ENCODE results near the gene TRPV4.

TRPV4 gene

GRCh38 chr12:109775172-109775881 is 57.9 kb downstream of the TRPV4 start:
- DNase-seq: peak; percentile 71 to 84 (median 79)

- DNase-seq: peak in 1 of 3 donors; percentile 12
Observed at GRCh38 chr12:109773384-109774011, 59.7 kb downstream of the TRPV4 start.

- DNase-seq: no peak
Observed at GRCh38 chr12:109772622-109773321, 60.4 kb downstream of the TRPV4 start.

GRCh38 chr12:109771746-109772621 is 61.2 kb downstream of the TRPV4 start:
- no peak for DNase-seq

- DNase-seq: no peak
Observed at GRCh38 chr12:109770861-109771670, 62.1 kb downstream of the TRPV4 start.

- DNase-seq: no peak
Observed at GRCh38 chr12:109770104-109770860, 62.9 kb downstream of the TRPV4 start.

GRCh38 chr12:109768901-109769670 is 64.1 kb downstream of the TRPV4 start:
- no peak for DNase-seq

GRCh38 chr12:109767991-109768900 is 65.0 kb downstream of the TRPV4 start:
- DNase-seq: no peak

GRCh38 chr12:109767456-109767855 is 65.7 kb downstream of the TRPV4 start:
- DNase-seq: no peak

- no peak for DNase-seq
Observed at GRCh38 chr12:109766251-109766778, 66.9 kb downstream of the TRPV4 start.

GRCh38 chr12:109765446-109765810 is 67.8 kb downstream of the TRPV4 start:
- DNase-seq: no peak

- no peak for DNase-seq
Observed at GRCh38 chr12:109764776-109765445, 68.3 kb downstream of the TRPV4 start.

GRCh38 chr12:109764123-109764522 is 69.1 kb downstream of the TRPV4 start:
- DNase-seq: no peak

GRCh38 chr12:109763201-109763841 is 69.9 kb downstream of the TRPV4 start:
- DNase-seq: peak; percentile 77 to 87 (median 82)

- no peak for DNase-seq
Observed at GRCh38 chr12:109762673-109763191, 70.5 kb downstream of the TRPV4 start.

- no peak for DNase-seq
Observed at GRCh38 chr12:109762071-109762672, 71.0 kb downstream of the TRPV4 start.

Measured in suppressor macrophage treated with lipopolysaccharide for 1 hour (primary cell).